MCF 10A (cell line): ENCODE data around the gene MOB3B. TPM values are rescaled to one million over a fixed set of nuclear protein-coding genes. Genes with fewer than 3 reads are reported as not detected.

ENCODE experiments used
- BruUV-seq: library from RNA; stranded (reverse); fragments of 400-500 nt; replicated peaks from 2 replicates; lab custom pipeline; 2021; lab: Mats Ljungman, UMichigan
- CTCF ChIA-PET: fragments of 300-600 bp; sonication (Branson Sonifier 250); formaldehyde crosslinking; extraction: SDS; loops from one replicate; lab custom pipeline; 2021; ENCODE audit warnings: antibody characterized with exemption, inconsistent platforms; lab: Yijun Ruan, JAX
- POLR2A ChIA-PET: fragments of 300-600, 350-650 bp; sonication (Branson Sonifier 250); formaldehyde crosslinking; extraction: SDS; loops from one replicate; lab custom pipeline; 2020; ENCODE audit warnings: antibody characterized with exemption, inconsistent platforms; lab: Yijun Ruan, JAX
- DNase-seq: peaks from one replicate; pipeline ENCODE4 v3.0.0-alpha.2; 2018; ENCODE audit not compliant: unreplicated experiment
- H3K27ac Mint-ChIP-seq: one replicate; pipeline ENCODE4 v1.8.0; 2022; ENCODE audit warnings: mild to moderate bottlenecking, low read depth, mixed read lengths; ENCODE audit not compliant: unreplicated experiment
- H3K27me3 Mint-ChIP-seq: one replicate; pipeline ENCODE4 v1.8.0; 2022; ENCODE audit warnings: mixed read lengths; ENCODE audit not compliant: insufficient read depth, unreplicated experiment
- H3K36me3 Mint-ChIP-seq: one replicate; pipeline ENCODE4 v1.8.0; 2022; ENCODE audit warnings: mild to moderate bottlenecking, moderate library complexity, mixed read lengths; ENCODE audit not compliant: insufficient read depth, unreplicated experiment
- H3K4me1 Mint-ChIP-seq: one replicate; pipeline ENCODE4 v1.8.0; 2022; ENCODE audit warnings: mixed read lengths; ENCODE audit not compliant: insufficient read depth, unreplicated experiment
- H3K4me3 Mint-ChIP-seq: one replicate; pipeline ENCODE4 v1.8.0; 2022; ENCODE audit warnings: mild to moderate bottlenecking, moderate library complexity, mixed read lengths; ENCODE audit not compliant: unreplicated experiment
- H3K9me3 Mint-ChIP-seq: one replicate; pipeline ENCODE4 v1.8.0; 2022; ENCODE audit warnings: mixed read lengths; ENCODE audit not compliant: unreplicated experiment
- CTCF ChIP-seq: fragments of 200-600 bp; IDR thresholded peaks from one replicate; pipeline ENCODE4 v1.8.0; 2022; ENCODE audit warnings: antibody characterized with exemption, mild to moderate bottlenecking; ENCODE audit not compliant: unreplicated experiment
- intact Hi-C: fragments of 100-400 bp; cut with micrococcal nuclease; formaldehyde crosslinking; loops from 2 replicates; pipeline ENCODE4 v1.14.1; 2022
- total RNA-seq: library from RNA; stranded (reverse); gene quantifications from 2 replicates; pipeline ENCODE4 v1.2.3, GENCODE V29; 2022

The MOB3B gene
- total RNA-seq, 1 experiment from 2014 or later = 3.7 TPM

GRCh38 chr9:27338527-27338903, 191.1 kb downstream of the MOB3B start:
- POLR2A ChIA-PET = interaction anchor here (0.7 kb wide), 1 partner anchor 17 kb away, joined by 3 read pairs; no protein-coding TSS in a partner anchor
- H3K27me3 Mint-ChIP-seq = no peaks in the 10 kb centered on the region
- no TSS peak for BruUV-seq
- H3K4me1 Mint-ChIP-seq = peaks cover 18% of the 10 kb centered on the region
- CTCF ChIA-PET = interaction anchor here (0.8 to 1.1 kb wide), 3 partner anchors 32 to 210 kb away, joined by 3 read pairs; partner anchors contain the start of gene MOB3B
- TF ChIP-seq CTCF = no peak
- no peak for DNase-seq
- intact Hi-C loops = no loop called here
- no peaks in the 10 kb centered on the region for H3K36me3 Mint-ChIP-seq
- no peak overlapping the region for H3K27ac Mint-ChIP-seq
- no peak overlapping the region for H3K4me3 Mint-ChIP-seq
- no peaks in the 10 kb centered on the region for H3K9me3 Mint-ChIP-seq

- Mint-ChIP-seq H3K27ac (no peak overlapping the region), H3K9me3 (no peaks in the 10 kb centered on the region), H3K4me3 (no peak overlapping the region), H3K4me1 (peaks cover 22% of the 10 kb centered on the region), H3K27me3 (no peaks in the 10 kb centered on the region), H3K36me3 (no peaks in the 10 kb centered on the region)
- CTCF ChIA-PET = interaction anchor here (0.7 to 6.7 kb wide), 5 partner anchors 56 to 211 kb away, joined by 3 to 69 read pairs (median 4); partner anchors contain the start of gene MOB3B
- no TSS peak for BruUV-seq
- intact Hi-C loops = no loop called here
- no peak for DNase-seq
- POLR2A ChIA-PET = interaction anchor here (0.7 to 1.2 kb wide), 2 partner anchors 17 to 21 kb away, joined by 3 read pairs; no protein-coding TSS in a partner anchor
- TF ChIP-seq CTCF = no peak
Measured at GRCh38 chr9:27337833-27338526, 191.6 kb downstream of the MOB3B start.

GRCh38 chr9:27337236-27337635, 192.4 kb downstream of the MOB3B start:
- no TSS peak for BruUV-seq
- H3K9me3 Mint-ChIP-seq = no peaks in the 10 kb centered on the region
- intact Hi-C loops = no loop called here
- H3K27ac Mint-ChIP-seq = no peak overlapping the region
- DNase-seq = no peak
- H3K4me3 Mint-ChIP-seq = no peak overlapping the region
- CTCF ChIA-PET = interaction anchor here (0.6 to 6.7 kb wide), 4 partner anchors 57 to 221 kb away, joined by 3 to 69 read pairs (median 8); partner anchors contain the start of gene MOB3B
- POLR2A ChIA-PET = interaction anchor here (1.2 kb wide), 1 partner anchor 21 kb away, joined by 3 read pairs; no protein-coding TSS in a partner anchor
- H3K4me1 Mint-ChIP-seq = peaks cover 22% of the 10 kb centered on the region
- H3K27me3 Mint-ChIP-seq = no peaks in the 10 kb centered on the region
- TF ChIP-seq CTCF = no peak
- H3K36me3 Mint-ChIP-seq = no peaks in the 10 kb centered on the region

GRCh38 chr9:27336829-27337228, 192.8 kb downstream of the MOB3B start:
- CTCF ChIA-PET = interaction anchor here (0.6 to 6.7 kb wide), 3 partner anchors 193 to 221 kb away, joined by 3 to 69 read pairs (median 11); partner anchors contain the start of gene MOB3B
- POLR2A ChIA-PET = interaction anchor here (1.2 kb wide), 1 partner anchor 22 kb away, joined by 3 read pairs; no protein-coding TSS in a partner anchor
- Mint-ChIP-seq H3K27me3 (no peaks in the 10 kb centered on the region), H3K9me3 (no peaks in the 10 kb centered on the region), H3K27ac (no peak overlapping the region), H3K36me3 (no peaks in the 10 kb centered on the region), H3K4me1 (peaks cover 22% of the 10 kb centered on the region), H3K4me3 (no peak overlapping the region)
- intact Hi-C loops = no loop called here
- DNase-seq = no peak
- no TSS peak for BruUV-seq
- TF ChIP-seq CTCF = no peak
